Measurements from ENCODE around the gene PSD2.
A peak's percentile ranks its signal among the peaks of the same experiment; 100 is the strongest.

PSD2 gene

DNA sequence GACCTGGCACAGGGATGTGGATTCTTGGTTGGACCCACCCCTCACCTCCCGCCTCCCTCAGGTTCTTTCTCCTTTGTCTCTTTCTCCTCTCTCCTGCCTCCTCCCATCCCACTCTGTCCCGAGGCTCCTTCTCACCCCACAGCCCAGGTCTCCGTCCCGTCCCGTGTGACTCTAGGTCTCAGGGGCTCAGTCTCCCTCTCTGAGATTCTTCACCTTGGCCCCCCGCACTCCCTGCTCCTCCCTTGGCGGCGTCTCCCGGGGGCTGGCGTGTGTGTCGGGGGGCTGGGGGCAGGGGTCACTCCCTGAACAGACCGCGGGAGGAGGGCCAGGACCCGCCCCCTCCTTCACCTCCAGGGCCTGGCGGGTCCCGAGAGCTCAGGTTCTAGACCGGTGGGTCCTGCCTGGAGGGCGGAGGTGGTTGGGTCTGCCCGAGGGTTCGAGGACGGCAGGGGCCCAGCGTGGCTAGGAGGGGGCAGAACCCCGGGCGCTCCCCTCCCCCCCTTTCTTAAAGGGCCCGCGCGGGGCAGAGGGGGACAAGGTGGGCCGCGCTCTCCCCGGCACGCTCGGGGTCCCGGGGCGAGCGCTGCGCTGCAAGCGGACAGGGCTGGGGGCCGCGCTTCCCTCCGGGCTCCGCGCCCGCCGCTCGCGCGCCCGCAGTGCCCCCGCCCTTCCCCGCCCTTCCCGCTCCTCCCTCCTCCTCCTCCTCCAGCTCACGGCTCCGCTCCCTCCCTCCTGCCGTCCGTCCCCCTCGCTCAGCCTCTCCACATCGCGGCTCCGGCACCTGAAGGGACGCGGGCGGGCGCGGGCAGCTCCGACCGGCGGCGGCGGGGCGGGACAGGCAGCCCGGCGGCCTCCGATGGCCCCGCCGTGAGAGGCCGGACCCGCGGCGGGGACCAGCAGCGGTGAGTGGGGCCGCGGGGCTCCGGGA lies at the start of gene PSD2:
Gene PSD2, plus strand, starts transcription at position 735 of the 928 bp plus-strand sequence. CDS start 13,633 bp downstream, outside the sequence.
- no peak for DNase-seq

DNA sequence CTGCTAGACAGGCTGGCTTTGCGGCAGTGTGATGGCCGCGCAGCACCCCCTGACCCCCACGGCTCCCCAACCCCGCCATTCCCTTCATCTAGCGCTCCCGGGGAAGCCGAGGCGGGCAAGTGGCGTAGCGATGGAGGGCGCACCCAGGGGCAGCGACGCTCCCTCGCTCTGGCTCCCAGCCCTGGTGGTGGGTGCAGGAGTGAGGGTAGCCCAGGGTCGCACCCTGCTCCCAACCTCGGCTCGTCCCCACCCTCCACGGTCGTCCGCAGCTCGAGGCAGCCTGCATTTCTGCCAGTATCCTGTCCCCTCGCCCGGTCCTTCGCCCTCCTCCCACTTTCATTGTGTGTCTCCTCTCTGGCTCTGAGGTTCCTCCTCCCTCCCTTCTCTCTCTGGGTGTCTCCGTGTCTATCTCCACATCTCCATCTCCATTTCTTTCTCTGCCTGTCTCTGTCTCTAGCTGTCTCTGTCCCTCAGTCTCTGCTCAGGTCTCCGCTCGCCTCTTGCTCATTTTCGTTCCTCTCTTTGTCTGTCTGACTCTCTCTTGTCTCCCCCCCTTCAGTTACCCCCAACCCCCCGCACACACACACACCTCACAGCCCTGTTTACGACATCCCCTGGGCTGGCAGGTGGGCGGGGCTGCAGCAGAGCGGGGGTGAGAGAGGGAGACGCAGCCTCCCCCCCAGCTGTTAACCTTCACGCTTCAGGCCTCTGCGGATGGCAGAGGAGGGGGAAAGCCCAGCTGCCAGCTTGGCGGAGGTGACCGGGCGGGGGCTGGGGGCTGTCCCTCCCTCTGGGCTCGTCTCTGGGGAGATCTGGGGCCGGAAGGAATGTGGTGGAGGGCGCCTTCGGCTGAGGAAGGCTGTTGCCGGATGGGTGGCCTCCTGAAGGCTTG lies 48.7 kb upstream of the PSD2 start:
- peak; percentile 94 for DNase-seq

DNA sequence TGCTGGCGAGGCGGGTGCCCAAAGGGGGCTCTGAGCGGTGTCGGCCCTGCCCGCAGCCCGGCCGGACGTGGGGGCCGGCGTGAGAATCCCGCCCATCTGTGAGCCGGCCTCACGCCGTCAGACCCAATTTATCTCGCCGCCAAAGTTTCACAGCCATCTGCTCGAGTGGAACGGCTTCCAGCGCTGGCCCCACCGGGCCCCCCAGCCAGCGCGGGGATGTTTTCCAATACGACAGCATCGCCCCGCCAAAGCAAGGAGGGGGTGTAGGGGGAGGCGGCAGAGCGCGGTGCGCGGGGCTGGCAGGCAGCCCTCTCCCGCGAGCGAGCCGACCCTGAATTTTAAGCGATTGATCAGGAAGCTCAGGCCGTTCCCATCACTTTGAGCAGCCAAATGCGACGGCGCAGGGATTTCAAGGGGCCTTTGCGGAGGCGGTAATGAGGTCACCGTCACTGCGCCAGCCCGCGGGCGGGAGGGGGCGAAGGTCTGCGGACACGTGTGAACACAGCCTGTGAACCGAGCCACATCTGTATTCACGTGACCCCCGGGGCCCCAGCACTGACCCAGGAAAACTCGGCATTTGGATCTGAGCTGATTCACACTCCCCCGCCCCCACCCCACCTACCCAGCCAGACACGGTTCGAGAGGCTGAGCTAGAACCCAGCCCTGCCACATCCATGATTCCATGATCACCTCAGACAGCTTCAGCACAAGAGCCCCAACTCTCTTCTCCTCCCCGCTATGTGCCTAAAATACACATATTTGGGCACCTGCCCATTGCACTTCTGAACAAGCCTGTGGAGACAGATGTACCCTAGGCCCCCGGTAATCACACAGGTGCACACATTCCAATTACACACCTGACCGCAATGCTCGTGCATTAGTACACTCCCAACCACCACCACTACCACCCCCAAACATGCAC lies 47.8 kb upstream of the PSD2 start:
- DNase-seq, result peak; percentile 65

DNA sequence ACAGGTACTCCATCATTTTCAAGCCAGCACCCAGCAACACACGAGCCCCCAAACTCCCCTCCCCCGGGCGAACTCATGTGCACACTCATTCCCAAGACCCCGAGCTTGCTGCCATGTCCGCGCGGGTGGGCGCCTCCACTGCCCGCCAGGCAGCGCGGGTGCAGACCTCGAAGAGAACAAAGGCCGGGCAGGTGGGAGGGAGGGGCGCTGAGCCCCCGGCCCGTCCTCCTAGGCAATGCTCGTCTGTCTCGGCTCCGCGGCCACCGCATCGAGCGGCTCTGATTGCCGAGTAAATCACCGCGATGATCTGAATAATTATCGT lies 47.1 kb upstream of the PSD2 start:
- DNase-seq, result no peak

DNA sequence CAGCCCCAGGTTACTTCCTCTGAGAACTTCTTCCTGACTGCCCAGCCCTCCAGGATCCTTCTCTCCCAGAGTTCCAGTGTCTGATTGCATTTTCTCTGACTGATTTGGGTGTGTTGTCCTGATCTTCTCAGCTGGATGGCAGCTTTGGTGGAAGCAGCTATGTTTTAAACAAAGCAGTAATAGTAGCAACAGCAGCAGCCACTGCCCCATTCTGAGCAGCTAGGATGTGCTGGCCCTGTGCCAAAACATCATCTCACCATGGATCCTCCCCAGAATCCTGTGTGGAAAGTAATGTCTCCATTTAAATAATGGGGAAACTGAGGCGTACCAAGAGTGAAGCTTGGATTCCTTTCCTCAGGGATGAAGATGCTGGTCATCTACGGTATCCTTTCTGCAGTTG lies 46.4 kb upstream of the PSD2 start:
- DNase-seq, result peak; percentile 15

DNA sequence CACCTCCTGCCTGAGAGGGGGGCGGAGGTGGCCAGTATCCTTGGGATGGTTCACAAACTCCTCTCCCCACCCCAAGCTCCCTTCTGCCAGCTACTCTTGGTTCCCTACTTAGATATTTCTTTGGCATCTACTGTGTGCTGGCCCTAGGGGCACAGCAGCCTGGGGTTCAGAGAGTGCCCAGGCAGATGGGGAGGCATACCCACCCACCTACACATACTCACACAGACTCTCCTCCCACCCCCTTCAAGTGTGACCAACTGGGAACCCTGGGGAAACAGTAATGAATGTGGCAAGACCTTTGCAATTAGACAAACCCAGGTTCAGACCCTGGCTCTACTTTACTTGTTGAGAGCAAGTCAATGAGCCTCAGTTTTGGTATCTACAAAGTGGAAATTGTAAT lies 44.4 kb upstream of the PSD2 start:
- DNase-seq, result no peak

DNA sequence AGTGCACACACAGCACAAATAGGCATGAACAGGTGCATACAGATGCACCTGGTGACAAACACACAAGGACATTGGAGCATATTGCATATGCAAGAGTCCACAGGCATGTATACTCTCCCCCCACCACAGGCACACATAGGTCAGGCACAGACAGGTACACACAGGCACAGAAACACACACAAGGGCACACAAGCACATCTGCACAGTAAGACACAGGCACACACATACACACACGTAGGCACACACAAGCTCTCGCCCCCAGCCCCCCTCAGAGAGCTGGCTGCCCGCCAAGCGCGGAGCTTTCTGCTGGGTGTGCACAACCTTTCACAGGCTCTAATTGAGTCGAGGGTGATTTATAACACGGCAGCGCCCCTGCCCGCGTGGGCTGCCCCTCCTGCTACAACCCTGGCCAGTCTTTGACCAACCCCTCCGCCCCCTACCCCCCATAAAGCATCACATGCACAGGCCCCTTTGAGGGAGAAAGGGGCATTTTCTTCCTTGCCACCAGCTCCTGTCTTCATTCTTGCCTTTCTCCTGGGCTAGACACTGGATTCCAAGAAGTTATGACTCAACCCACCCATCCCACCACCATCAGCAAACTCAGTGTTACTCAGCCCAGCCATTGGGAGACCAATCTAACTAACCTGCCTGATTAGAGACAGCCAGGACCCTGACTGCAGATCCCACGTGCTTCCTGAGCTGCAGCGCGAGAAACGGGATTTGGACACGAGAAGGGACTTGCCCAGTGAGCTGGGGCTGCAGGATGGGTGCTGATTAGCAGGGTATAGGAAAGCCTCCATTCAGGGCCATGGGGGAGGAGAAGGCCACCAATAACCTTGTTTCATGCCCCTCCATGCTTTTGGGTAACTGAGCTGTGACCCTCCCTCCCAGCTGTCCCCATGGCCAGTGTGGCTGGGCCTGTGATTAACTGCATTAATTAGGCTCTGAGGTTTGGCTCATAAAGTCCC lies 42.8 kb upstream of the PSD2 start:
- peak; percentile 29 for DNase-seq

DNA sequence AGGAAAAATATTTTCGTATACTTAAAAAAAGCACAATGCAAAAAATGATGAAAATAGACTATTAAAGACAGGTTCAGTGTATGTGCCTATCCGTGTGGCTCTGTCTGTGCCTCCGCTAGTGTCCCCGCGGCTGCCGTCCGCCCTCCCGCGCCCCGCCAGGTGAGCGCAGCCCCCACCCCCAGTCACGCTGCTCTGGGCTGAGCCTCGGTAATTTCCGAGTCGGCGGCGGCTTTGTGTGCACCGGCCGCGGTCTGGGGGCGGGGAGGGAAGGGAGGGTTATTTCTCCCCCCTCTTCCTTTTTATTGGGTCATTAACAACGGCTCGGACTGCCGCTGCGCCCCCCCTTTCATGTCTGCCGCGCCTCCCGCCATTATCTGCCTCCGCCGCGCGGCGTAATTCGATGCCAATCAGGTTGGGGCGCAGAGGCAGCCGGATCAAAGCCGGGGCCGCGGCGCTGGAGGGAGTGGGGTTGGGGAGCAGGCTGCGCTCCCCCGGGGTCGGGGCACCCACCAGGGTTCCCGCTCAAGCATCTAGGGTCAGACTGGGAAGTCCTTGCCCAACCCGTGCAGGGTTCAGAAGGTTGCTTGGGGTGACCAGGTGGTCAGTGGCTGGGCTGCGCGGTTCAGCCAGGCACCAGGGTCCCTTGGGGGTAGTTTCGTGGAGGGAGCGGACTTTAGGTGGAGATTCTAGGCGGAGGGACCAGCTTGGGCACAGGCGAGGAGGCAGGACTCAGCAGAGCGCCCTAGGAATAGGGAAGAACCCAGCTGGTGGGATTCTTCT lies 39.5 kb upstream of the PSD2 start:
- no peak for DNase-seq

DNA sequence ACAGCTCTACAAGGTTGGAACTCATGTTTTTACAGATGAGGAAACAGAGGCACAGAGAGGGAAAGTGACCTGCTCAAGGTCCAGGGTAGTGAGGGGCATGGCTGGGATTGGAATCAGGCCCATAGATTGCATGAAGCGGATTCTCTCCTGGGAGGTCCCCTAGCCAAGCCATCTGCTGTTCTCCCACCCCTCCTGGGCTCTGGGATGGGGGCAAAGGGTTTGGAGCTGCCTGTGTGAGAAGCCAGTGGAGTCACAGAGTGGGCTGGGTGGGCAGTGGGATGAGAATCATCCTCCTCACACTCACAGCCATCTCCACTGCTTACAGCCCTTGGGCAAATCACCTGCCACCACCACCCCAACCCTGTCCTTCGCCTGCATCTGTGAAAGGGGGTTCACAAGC lies 38.6 kb upstream of the PSD2 start:
- DNase-seq, result no peak

DNA sequence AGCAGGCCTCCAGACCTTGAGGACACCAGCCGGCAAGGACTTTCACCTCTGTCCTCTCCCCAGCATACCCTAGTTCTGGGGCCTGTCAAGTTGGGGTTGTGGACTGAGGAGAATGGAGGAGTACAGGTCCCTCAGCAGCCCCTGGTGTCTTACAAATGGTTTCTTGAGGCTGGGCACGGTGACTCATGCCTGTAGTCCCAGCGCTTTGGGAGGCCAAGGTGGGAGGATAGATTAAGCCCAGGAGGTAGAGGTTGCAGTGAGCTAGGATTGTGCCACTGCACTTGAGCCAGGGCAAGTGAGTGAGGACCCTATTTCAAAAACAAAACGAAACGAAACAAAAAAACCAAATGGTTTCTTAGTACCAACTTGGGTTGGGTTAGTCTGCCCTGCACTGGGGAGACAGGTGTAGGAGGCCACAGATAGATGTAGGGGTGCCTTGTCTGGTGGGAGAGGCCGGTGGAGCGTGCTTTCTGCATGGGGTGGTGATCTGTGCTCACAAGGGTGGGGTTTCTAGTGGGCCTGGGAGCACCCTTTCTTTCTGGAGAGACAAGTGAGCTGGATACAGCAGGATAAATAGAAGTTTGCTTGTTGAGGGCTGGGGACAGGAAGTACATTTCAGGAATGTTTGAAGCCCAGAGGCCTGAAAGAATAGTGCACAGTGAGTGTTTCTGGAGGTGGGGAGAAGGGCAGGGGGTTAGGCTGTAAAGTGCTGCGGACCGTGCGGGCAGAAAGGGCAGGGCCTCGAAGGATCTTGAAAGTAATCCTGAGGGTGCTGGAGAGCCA lies 37.7 kb upstream of the PSD2 start:
- DNase-seq, result no peak

DNA sequence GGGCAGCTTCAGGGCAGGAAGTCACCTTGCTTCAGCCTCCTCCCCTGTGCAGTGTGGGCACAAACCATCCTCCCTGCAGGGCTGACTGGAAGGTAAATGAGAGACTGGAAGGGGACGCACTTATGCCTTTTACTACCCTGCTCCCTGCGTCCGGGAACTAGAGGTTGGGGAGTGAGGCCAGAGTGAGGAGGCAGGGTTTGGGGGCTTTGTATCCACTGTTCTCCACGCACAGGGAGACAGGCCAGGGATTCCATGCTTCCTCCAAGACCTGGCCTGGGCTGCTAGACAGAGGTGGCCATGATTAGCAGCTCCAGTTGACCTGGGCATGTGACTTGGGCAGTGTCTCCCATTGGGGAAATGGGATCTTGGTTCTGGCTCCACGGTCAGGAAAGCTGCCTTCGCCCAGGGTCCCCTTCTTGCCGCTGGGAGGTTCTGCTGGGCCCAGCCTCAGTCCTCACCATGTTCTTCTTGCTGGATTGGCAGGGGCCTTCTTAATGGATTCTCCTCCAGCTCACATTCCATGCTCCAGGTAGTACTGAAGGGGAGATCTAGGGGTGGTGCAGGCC lies 37.0 kb upstream of the PSD2 start:
- DNase-seq, result no peak

DNA sequence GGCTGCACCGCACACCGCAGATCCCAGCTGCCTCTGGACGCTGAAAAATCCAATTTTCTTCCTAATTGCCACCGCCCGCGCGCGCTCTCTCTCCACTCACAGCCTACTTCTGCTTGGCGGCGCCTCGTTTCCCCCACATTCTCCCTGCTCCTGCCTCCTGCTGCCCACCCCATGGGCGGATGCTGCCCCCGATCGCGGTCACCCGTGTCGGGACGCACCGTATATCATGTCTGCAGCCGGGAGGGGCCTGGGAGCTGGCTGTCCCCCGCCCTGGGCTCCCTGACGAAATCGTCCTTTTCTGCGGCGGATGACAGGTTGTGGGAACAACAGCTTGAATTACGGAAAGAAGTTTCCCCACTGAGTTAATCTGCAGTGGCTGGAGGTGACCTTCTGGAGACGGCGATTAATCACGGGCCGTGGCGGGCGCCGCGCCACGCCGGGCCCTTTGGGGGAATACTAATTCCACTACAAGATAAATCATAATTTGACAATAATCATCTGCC lies 36.3 kb upstream of the PSD2 start:
- no peak for DNase-seq

DNA sequence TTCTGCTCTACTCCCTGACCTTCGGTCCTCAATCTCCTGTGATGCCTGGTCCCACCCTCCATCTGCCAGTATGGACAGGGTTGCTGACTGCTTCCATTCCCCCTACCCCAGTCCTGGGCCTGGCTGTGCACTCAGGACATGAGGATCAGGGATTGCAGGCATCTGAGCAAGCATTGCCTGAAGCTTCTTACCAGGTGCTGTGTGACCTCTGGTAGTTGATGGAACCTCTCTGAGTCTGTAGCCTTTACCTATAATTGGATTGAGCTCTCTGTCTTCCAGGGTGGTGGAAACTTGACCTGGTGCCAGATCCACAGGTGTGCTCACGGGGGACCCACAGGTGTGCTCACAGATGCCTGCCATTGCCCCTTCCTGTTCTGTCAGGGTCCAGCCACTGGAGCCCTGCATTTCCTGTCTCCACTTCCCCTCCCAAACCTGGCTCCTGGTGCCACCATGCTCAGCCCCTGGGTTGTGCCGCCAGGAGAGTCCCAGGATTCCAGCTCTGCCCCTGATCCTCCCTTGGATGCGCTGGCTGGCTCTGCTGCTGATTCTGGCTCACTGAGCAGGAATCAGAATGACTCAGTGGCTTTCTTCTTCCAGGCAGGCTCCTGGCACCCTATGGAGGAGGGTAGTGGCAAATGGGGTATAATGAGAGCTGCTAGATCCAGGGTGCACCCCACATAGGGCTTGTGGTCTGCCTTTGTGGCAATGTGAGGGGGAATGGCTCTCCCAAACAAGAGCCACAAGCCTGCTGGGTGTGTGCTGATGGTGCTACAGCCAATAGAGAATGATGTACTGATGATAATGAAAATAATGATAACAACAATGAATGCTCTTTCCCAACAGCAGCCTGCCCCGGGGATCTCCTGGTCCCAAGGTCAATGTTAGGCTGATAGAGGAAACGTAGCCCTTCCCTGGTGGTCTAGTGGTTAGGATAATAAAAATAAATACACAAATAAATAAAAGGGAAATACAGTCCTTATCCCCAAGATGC lies 35.2 kb upstream of the PSD2 start:
- DNase-seq, result peak; percentile 16

DNA sequence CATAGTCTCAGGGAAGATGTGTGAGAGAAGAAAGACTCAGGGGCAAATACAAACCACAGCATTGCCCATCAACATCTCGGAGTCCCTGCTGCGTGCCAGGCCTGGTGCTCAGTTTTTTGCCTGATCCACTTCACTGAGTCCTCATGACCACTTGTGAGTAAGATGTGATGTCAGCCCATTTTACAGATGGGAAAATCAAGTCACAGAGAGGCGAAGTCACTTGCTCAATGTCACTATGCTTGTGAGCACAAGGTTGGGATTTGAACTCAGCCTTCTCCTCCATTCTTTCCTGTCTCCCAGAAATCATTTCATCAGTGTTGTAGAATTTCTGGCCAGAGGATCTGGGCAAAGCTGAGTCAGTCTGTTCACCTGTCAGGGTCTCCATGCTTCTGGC lies 34.6 kb upstream of the PSD2 start:
- DNase-seq, result no peak

DNA sequence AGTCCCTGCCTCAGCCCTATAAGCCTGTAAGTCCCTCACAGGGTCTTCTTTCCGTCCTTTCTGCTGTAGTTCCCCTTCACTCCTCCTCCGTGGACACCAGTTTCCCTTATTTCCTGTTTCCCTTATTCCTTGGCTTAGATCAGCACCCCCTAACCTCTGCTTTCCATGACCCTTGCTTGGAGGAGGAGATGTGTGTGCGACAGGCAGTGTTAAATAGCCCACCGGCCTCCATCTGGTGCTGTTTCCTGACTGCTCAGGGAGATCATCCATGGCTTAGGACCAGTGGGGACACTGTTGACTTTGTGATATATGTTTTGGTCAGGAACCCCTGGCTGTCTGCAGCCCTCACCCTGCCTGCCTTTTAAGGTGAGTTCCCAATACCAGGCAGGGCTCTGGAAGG lies 34.1 kb upstream of the PSD2 start:
- DNase-seq, result no peak

DNA sequence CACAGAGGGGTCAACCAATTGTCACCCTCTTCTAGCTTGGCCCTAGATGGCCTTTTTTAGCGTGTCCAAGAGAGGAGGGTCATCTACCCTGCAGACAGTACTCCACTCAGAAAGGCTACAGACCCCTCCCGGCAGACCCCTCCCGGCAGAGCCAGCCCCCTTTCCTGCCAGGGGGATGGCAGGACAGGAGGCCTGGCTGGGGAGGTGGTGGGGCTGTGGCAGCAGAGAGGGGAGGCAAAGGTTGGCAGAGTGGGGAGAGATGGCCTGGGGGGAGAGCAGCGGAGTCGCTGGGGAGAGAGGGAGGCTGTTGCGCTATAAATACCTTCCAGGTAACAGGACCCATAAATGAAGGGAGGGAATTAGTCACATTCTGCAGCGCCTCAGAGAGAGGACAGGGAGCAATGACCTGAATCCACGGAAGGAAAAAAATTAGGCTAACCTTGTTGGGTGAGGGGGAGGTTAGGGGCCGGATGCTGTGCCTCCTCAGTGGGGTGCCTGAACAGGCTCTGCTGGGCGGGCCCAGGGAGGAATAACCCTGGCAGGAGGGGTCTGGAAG lies 32.9 kb upstream of the PSD2 start:
- no peak for DNase-seq

DNA sequence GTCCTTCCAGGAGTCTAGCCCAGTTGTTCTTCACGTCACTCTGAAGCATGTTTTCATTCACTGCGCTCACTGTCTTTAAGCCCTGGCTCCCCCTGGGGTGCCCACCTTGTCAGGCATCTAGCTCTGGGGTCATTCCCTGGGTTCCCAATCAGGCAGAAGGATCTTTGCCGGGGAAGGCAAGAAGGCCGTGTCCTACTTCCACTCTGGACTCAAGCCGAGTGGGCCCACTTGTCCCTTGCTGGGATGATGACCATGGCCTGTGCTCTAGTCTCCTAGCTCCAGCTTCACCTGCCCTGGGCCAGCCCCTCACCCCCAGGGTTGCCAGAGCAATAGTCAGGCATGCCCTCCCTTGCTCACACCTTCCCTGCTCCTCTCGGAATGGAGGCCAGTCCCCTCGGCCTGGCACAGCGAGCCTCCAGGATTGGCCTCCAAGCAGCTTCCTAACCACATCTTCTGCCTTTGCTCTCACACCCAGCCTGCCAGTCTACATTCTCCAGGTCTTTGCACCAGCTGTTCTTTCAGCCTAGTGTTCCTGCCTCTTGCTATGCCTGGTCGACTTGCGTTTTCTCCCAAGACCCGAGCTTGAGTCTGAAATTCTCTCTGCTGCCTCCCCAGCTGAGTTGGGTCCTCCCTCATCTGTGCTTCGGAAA lies 32.2 kb upstream of the PSD2 start:
- DNase-seq, result no peak
